RWPE2 (cell line): Measurements from ENCODE around the gene PHACTR1.

Experiments
- ATAC-seq: fragments of 200-7000 bp; cut with Tn5 transposase; 3 replicates; pipeline ENCODE4 v1.9.1; 2021; ENCODE audit warnings: low read depth
- DNase-seq: peaks from one replicate; pipeline ENCODE4 v3.0.0-alpha.2; 2020; ENCODE audit warnings: low spot score
- H3K27ac ChIP-seq: fragments of 450-650 bp; 2 replicates; pipeline ENCODE4 v1.5.1; 2017; ENCODE audit warnings: mild to moderate bottlenecking; ENCODE audit not compliant: poor library complexity, severe bottlenecking
- H3K27me3 ChIP-seq: fragments of 250-450 bp; sonication (Bioruptor Pico); 2 replicates; pipeline ENCODE4 v1.5.1; 2021; ENCODE audit warnings: mild to moderate bottlenecking, moderate library complexity; ENCODE audit not compliant: insufficient read depth, poor library complexity, severe bottlenecking
- H3K36me3 ChIP-seq: fragments of 250-450 bp; sonication (Bioruptor Pico); 2 replicates; pipeline ENCODE4 v1.5.1; 2020; ENCODE audit warnings: low read depth, mild to moderate bottlenecking, moderate library complexity
- H3K4me1 ChIP-seq: fragments of 250-450 bp; sonication (Bioruptor Pico); 2 replicates; pipeline ENCODE4 v1.5.1; 2021; ENCODE audit warnings: mild to moderate bottlenecking, moderate library complexity; ENCODE audit not compliant: insufficient read depth, poor library complexity, severe bottlenecking
- H3K4me3 ChIP-seq: fragments of 250-450 bp; sonication (Bioruptor Pico); 2 replicates; pipeline ENCODE4 v1.5.1; 2021; ENCODE audit warnings: mild to moderate bottlenecking, moderate library complexity; ENCODE audit not compliant: severe bottlenecking
- H3K9me3 ChIP-seq: fragments of 250-450 bp; sonication (Bioruptor Pico); 2 replicates; pipeline ENCODE4 v1.5.1; 2021; ENCODE audit warnings: mild to moderate bottlenecking, moderate library complexity; ENCODE audit not compliant: severe bottlenecking
- TF ChIP-seq, protein P1 (sequence below): fragments of 450-650 bp; IDR thresholded peaks from one replicate; pipeline ENCODE4 v1.5.1; 2017; ENCODE audit warnings: mild to moderate bottlenecking, moderate library complexity; ENCODE audit not compliant: poor library complexity, severe bottlenecking

PHACTR1 gene

DNA sequence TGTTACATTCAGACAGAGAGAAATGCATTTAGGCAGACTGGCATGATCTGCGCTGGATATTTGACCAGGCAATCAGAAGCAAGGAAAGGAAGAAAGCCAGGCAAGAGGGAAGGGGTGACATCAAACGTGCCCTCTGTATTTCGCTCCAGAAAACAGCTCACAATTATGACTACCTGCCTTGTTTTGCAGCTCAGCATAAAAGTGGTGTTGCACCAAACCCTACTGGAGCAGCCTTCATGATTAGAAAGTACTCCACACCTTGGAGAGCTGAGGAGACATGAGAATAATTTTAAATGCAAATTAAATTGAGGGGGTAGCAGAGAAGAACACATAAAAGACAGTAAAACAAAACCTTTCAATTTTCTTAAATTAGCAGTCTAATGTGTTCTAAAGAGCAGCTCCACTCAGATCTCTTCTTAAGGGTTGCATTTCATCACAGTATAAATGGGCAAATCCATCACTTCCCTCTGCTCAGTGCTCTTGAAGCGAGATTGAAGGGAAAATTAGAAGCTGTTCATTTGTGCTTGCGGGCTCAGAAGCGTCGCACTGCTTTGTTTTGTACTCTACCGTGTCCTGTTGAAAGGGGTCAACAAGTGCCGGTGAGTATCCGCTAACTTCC, at the start of gene PHACTR1:
Gene PHACTR1, plus strand, starts transcription at position 470 of the 619 bp plus-strand sequence.
- H3K27ac ChIP-seq = no peak within 1 kb of the TSS
- no peaks in the 10 kb centered on the region for H3K36me3 ChIP-seq
- TF ChIP-seq, protein P1, sequence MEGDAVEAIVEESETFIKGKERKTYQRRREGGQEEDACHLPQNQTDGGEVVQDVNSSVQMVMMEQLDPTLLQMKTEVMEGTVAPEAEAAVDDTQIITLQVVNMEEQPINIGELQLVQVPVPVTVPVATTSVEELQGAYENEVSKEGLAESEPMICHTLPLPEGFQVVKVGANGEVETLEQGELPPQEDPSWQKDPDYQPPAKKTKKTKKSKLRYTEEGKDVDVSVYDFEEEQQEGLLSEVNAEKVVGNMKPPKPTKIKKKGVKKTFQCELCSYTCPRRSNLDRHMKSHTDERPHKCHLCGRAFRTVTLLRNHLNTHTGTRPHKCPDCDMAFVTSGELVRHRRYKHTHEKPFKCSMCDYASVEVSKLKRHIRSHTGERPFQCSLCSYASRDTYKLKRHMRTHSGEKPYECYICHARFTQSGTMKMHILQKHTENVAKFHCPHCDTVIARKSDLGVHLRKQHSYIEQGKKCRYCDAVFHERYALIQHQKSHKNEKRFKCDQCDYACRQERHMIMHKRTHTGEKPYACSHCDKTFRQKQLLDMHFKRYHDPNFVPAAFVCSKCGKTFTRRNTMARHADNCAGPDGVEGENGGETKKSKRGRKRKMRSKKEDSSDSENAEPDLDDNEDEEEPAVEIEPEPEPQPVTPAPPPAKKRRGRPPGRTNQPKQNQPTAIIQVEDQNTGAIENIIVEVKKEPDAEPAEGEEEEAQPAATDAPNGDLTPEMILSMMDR = no peak
- H3K4me3 ChIP-seq = no peak within 1 kb of the TSS
- H3K9me3 ChIP-seq = no peaks in the 10 kb centered on the region
- H3K4me1 ChIP-seq = peaks cover 4% of the 10 kb centered on the region
- DNase-seq = no peak
- peaks cover 33% of the 10 kb centered on the region for H3K27me3 ChIP-seq
- ATAC-seq = no peak

DNA sequence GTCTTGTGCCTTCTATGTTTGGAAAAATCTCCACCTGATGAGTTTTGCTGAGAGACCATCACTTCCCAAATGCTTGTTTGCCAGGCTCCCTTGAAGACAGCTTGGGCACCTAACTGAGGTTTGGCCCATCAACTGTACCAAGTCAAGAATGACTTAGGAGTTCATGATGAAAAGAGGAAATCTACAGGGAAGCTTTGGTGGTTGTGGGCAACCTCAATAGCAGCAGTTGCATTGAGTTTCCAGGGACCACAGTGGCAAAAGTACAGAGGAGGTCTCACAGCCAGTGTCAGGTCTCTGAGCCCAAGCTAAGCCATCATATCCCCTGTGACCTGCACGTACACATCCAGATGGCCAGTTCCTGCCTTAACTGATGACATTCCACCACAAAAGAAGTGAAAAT, 49.7 kb upstream of the PHACTR1 start:
- no peak for DNase-seq
- no peak overlapping the region for H3K27ac ChIP-seq
- H3K27me3 ChIP-seq = no peaks in the 10 kb centered on the region
- no peaks in the 10 kb centered on the region for H3K9me3 ChIP-seq
- TF ChIP-seq, protein P1 = no peak
- no peaks in the 10 kb centered on the region for H3K36me3 ChIP-seq
- H3K4me3 ChIP-seq = no peak overlapping the region
- no peaks in the 10 kb centered on the region for H3K4me1 ChIP-seq
- ATAC-seq = no peak

DNA sequence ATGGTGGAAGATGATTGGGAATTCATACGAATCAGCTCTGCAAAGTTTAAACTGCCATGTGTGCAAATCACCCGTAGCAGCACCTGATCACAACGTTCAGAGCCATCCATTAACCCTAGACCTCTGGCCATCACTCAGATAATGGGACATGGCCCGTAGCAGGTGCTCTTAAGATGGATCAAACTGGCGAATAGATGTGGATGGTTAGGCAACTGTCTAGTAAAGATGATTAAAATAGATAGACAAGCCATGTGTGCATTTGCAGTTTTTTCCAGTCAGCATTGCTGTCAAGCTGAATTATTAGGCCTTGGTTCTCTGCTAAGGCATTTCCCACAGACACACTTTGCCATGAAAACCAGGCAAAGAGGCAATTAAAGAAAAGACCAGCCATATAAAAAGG, 40.6 kb upstream of the PHACTR1 start:
- H3K27ac ChIP-seq = no peak overlapping the region
- ATAC-seq = no peak

DNA sequence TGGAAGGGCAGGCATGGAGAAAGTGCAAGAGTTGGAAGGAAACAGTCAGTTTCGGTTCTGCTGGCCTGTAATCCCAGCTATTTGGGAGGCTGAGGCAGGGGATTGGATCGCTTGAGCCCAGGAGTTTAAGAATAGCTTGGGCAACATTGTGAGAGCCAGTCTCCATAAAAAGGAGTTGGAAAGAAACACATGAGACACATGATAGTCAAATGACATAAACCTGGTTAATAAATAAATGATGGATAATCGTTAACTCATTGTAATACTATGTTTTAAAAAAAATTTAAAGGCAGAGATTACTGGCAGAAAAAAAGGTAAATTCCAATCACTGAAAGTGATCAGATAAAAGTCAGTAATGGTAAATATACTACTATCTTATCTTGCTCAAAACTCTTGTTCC, 37.2 kb upstream of the PHACTR1 start:
- no peak overlapping the region for H3K27ac ChIP-seq
- no peak for DNase-seq
- H3K4me3 ChIP-seq = no peak overlapping the region
- H3K4me1 ChIP-seq = no peaks in the 10 kb centered on the region
- no peaks in the 10 kb centered on the region for H3K9me3 ChIP-seq
- no peak for ATAC-seq
- TF ChIP-seq, protein P1 = no peak
- H3K36me3 ChIP-seq = no peaks in the 10 kb centered on the region
- H3K27me3 ChIP-seq = no peaks in the 10 kb centered on the region

More for the DNA sequence above, 40.6 kb upstream of the PHACTR1 start:
- H3K27me3 ChIP-seq = no peaks in the 10 kb centered on the region
- H3K4me1 ChIP-seq = no peaks in the 10 kb centered on the region
- TF ChIP-seq, protein P1 = no peak
- DNase-seq = no peak
- H3K4me3 ChIP-seq = no peak overlapping the region
- no peaks in the 10 kb centered on the region for H3K9me3 ChIP-seq
- no peaks in the 10 kb centered on the region for H3K36me3 ChIP-seq

DNA sequence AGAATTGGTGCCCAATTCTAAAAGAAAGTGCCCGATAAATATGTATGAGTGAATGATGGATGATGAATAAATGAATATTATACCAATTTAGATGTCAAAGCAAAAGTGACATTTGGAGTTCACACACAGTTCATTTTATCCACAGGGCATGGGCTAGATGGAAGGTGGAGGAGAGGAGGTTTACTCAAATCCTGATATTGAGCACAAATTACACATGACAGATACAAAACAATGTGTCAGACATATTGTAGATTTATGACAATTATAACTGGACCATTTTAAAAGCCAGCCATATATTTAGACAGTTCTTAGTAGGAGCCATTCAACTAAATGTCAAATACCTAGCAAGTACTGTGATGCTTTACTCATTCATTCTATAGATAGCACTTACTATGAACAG, 23.4 kb upstream of the PHACTR1 start:
- TF ChIP-seq, protein P1 = no peak
- no peak for DNase-seq

More for the DNA sequence above, 23.4 kb upstream of the PHACTR1 start:
- Histone ChIP-seq H3K36me3 (no peaks in the 10 kb centered on the region), H3K4me3 (no peak overlapping the region), H3K4me1 (no peaks in the 10 kb centered on the region), H3K27ac (no peak overlapping the region), H3K9me3 (no peaks in the 10 kb centered on the region), H3K27me3 (peaks cover 21% of the 10 kb centered on the region)
- ATAC-seq = no peak
